Non-pigmented ciliary epithelial cell (primary cell): ENCODE measurements around the gene TBC1D2B.

Experiments used
- DNase-seq: peaks from one replicate; pipeline ENCODE4 v3.0.0-alpha.2; 2010; ENCODE audit warnings: low read depth

The TBC1D2B gene

GRCh38 chr15:78033864-78034263 lies 43.6 kb downstream of the TBC1D2B start:
- DNase-seq = no peak

- DNase-seq = no peak
These were observed 44.8 kb downstream of the TBC1D2B start for GRCh38 chr15:78032671-78033070.

GRCh38 chr15:78024883-78025282 lies 52.6 kb downstream of the TBC1D2B start:
- no peak for DNase-seq

- DNase-seq = no peak
These were observed 53.0 kb downstream of the TBC1D2B start for GRCh38 chr15:78024519-78024870.

- DNase-seq = no peak
These were observed 53.5 kb downstream of the TBC1D2B start for GRCh38 chr15:78023865-78024518.

- no peak for DNase-seq
These were observed 54.3 kb downstream of the TBC1D2B start for GRCh38 chr15:78023081-78023665.

- DNase-seq = no peak
These were observed 55.8 kb downstream of the TBC1D2B start for GRCh38 chr15:78021761-78022160.

- no peak for DNase-seq
These were observed 57.5 kb downstream of the TBC1D2B start for GRCh38 chr15:78020007-78020406.

- DNase-seq = no peak
These were observed 58.4 kb downstream of the TBC1D2B start for GRCh38 chr15:78018946-78019644.

GRCh38 chr15:78018445-78018844 lies 59.1 kb downstream of the TBC1D2B start:
- no peak for DNase-seq

GRCh38 chr15:78016860-78017259 lies 60.7 kb downstream of the TBC1D2B start:
- no peak for DNase-seq

- no peak for DNase-seq
These were observed 64.9 kb downstream of the TBC1D2B start for GRCh38 chr15:78012643-78013077.

- no peak for DNase-seq
These were observed 67.4 kb downstream of the TBC1D2B start for GRCh38 chr15:78010067-78010466.

- peak; percentile 27 for DNase-seq
These were observed 69.3 kb downstream of the TBC1D2B start for GRCh38 chr15:78007964-78008886.

GRCh38 chr15:78007211-78007931 lies 70.1 kb downstream of the TBC1D2B start:
- no peak for DNase-seq

- no peak for DNase-seq
These were observed 70.8 kb downstream of the TBC1D2B start for GRCh38 chr15:78006567-78007205.

- peak; percentile 46 for DNase-seq
These were observed 72.4 kb downstream of the TBC1D2B start for GRCh38 chr15:78004919-78005634.

GRCh38 chr15:78004222-78004727 lies 73.2 kb downstream of the TBC1D2B start:
- DNase-seq = no peak

- DNase-seq = no peak
These were observed 73.9 kb downstream of the TBC1D2B start for GRCh38 chr15:78003539-78004008.

- DNase-seq = no peak
These were observed 74.5 kb downstream of the TBC1D2B start for GRCh38 chr15:78002996-78003395.
